A673 (cell line): ENCODE measurements around the gene KRT17.

ENCODE experiments used
- CTCF ChIP-seq: fragments of 300-800, 200-600 bp; sonication (generic); conservative IDR thresholded peaks from 2 replicates; pipeline ENCODE4 v1.5.1; 2017; ENCODE audit warnings: low read depth, mild to moderate bottlenecking, antibody characterized with exemption, low read length, moderate library complexity, mixed read lengths
- EZH2 ChIP-seq: fragments of 200-600 bp; sonication (generic); IDR thresholded peaks from 2 replicates; pipeline ENCODE4 v1.6.1; 2017; ENCODE audit warnings: borderline replicate concordance, low read depth, mild to moderate bottlenecking, mixed read lengths, antibody characterized with exemption, low read length; ENCODE audit not compliant: poor library complexity, severe bottlenecking

- TF ChIP-seq CTCF = no peak
- no peak for TF ChIP-seq EZH2
These were observed 29.9 kb downstream of the KRT17 start for GRCh38 chr17:41594363-41594915.
